ENCODE data around the gene KCNH1.

Gene KCNH1

DNA sequence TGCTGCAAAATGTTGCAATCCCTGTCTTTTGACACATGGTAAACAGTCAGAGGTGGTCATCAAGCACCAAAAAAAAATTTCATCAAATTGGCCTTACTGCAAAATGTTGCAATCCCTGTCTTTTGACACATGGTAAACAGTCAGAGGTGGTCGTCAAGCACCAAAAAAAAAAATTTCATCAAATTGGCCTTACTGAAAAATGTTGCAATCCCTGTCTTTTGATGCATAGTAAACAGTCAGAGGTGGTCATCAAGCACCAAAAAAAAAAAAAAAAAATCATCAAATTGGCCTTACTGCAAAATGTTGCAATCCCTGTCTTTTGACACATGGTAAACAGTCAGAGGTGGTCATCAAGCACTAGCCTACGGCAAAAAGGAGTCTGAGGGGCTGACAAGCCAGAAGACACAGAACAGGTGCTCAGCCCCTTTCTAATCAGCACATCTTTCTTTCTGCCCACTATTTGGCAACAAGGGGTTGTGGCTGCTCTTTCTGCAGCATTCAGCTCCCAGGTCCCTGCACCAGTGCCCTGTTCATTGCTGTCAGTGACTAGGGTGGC is 223.8 kb downstream of the KCNH1 start:
- Histone ChIP-seq H3K9me3 (ENCODE audit: control insufficient read depth in 2 of 2, low read length in 2 of 2) (no peaks in the 10 kb centered on the region), H3K4me3 (ENCODE audit: low read length in 2 of 2) (no peak overlapping the region), H3K27me3 (ENCODE audit: control insufficient read depth in 2 of 2, insufficient read depth in 2 of 2, low read length in 2 of 2) (no peaks in the 10 kb centered on the region), H3K4me1 (ENCODE audit: control insufficient read depth in 2 of 2, insufficient read depth in 2 of 2, low read length in 2 of 2) (no peaks in the 10 kb centered on the region), H3K27ac (ENCODE audit: low read depth in 2 of 2, low read length in 2 of 2) (no peak overlapping the region), H3K36me3 (ENCODE audit: control insufficient read depth in 2 of 2, insufficient read depth in 2 of 2, low read length in 2 of 2) (no peaks in the 10 kb centered on the region), H3K9ac (ENCODE audit: low read depth in 1 of 2, low read length in 2 of 2) (no peak overlapping the region)

- Histone ChIP-seq H3K9me3 (ENCODE audit: control insufficient read depth in 2 of 2, low read length in 2 of 2) (no peaks in the 10 kb centered on the region), H3K27ac (ENCODE audit: low read depth in 2 of 2, low read length in 2 of 2) (no peak overlapping the region)
Observed at GRCh38 chr1:210908791-210909190, 225.2 kb downstream of the KCNH1 start.

DNA sequence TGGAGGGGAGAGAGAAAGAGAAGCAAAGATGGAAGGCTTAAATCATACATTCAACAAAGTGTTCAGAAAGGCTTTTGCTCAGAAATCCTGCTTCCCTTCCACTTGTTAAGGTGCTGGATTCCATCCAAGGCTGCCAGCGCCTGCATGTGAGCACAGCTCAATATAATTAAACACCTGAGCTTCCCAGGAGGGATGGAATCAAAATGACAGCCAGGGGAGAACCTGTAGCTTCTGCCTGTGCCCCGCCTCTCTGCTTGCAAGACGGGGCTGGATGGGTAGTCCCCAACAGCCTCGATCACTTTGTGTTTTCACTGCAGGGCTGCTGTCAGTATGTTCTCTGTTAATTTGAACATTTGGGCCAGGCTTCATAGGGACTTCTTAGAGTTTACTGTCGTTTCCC is 225.7 kb downstream of the KCNH1 start:
- Histone ChIP-seq H3K36me3 (ENCODE audit: control insufficient read depth in 2 of 2, insufficient read depth in 2 of 2, low read length in 2 of 2) (no peaks in the 10 kb centered on the region), H3K27ac (ENCODE audit: low read depth in 2 of 2, low read length in 2 of 2) (no peak overlapping the region), H3K9ac (ENCODE audit: low read depth in 1 of 2, low read length in 2 of 2) (no peak overlapping the region), H3K4me3 (ENCODE audit: low read length in 2 of 2) (no peak overlapping the region), H3K9me3 (ENCODE audit: control insufficient read depth in 2 of 2, low read length in 2 of 2) (no peaks in the 10 kb centered on the region), H3K27me3 (ENCODE audit: control insufficient read depth in 2 of 2, insufficient read depth in 2 of 2, low read length in 2 of 2) (no peaks in the 10 kb centered on the region), H3K4me1 (ENCODE audit: control insufficient read depth in 2 of 2, insufficient read depth in 2 of 2, low read length in 2 of 2) (no peaks in the 10 kb centered on the region)

More at GRCh38 chr1:210908791-210909190, 225.2 kb downstream of the KCNH1 start:
- no peaks in the 10 kb centered on the region for H3K36me3 ChIP-seq (ENCODE audit: control insufficient read depth in 2 of 2, insufficient read depth in 2 of 2, low read length in 2 of 2)
- H3K9ac ChIP-seq (ENCODE audit: low read depth in 1 of 2, low read length in 2 of 2) = no peak overlapping the region
- H3K4me1 ChIP-seq (ENCODE audit: control insufficient read depth in 2 of 2, insufficient read depth in 2 of 2, low read length in 2 of 2) = no peaks in the 10 kb centered on the region
- no peaks in the 10 kb centered on the region for H3K27me3 ChIP-seq (ENCODE audit: control insufficient read depth in 2 of 2, insufficient read depth in 2 of 2, low read length in 2 of 2)
- H3K4me3 ChIP-seq (ENCODE audit: low read length in 2 of 2) = no peak overlapping the region

- Histone ChIP-seq H3K9ac (ENCODE audit: low read depth in 1 of 2, low read length in 2 of 2) (no peak overlapping the region), H3K9me3 (ENCODE audit: control insufficient read depth in 2 of 2, low read length in 2 of 2) (no peaks in the 10 kb centered on the region), H3K27me3 (ENCODE audit: control insufficient read depth in 2 of 2, insufficient read depth in 2 of 2, low read length in 2 of 2) (no peaks in the 10 kb centered on the region), H3K4me3 (ENCODE audit: low read length in 2 of 2) (no peak overlapping the region), H3K36me3 (ENCODE audit: control insufficient read depth in 2 of 2, insufficient read depth in 2 of 2, low read length in 2 of 2) (no peaks in the 10 kb centered on the region), H3K27ac (ENCODE audit: low read depth in 2 of 2, low read length in 2 of 2) (no peak overlapping the region), H3K4me1 (ENCODE audit: control insufficient read depth in 2 of 2, insufficient read depth in 2 of 2, low read length in 2 of 2) (no peaks in the 10 kb centered on the region)
Observed at GRCh38 chr1:210907251-210907805, 226.6 kb downstream of the KCNH1 start.

GRCh38 chr1:210905944-210906453 is 227.9 kb downstream of the KCNH1 start:
- Histone ChIP-seq H3K9me3 (ENCODE audit: control insufficient read depth in 2 of 2, low read length in 2 of 2) (no peaks in the 10 kb centered on the region), H3K4me3 (ENCODE audit: low read length in 2 of 2) (no peak overlapping the region), H3K27ac (ENCODE audit: low read depth in 2 of 2, low read length in 2 of 2) (no peak overlapping the region), H3K9ac (ENCODE audit: low read depth in 1 of 2, low read length in 2 of 2) (no peak overlapping the region), H3K4me1 (ENCODE audit: control insufficient read depth in 2 of 2, insufficient read depth in 2 of 2, low read length in 2 of 2) (no peaks in the 10 kb centered on the region), H3K27me3 (ENCODE audit: control insufficient read depth in 2 of 2, insufficient read depth in 2 of 2, low read length in 2 of 2) (no peaks in the 10 kb centered on the region), H3K36me3 (ENCODE audit: control insufficient read depth in 2 of 2, insufficient read depth in 2 of 2, low read length in 2 of 2) (no peaks in the 10 kb centered on the region)

DNA sequence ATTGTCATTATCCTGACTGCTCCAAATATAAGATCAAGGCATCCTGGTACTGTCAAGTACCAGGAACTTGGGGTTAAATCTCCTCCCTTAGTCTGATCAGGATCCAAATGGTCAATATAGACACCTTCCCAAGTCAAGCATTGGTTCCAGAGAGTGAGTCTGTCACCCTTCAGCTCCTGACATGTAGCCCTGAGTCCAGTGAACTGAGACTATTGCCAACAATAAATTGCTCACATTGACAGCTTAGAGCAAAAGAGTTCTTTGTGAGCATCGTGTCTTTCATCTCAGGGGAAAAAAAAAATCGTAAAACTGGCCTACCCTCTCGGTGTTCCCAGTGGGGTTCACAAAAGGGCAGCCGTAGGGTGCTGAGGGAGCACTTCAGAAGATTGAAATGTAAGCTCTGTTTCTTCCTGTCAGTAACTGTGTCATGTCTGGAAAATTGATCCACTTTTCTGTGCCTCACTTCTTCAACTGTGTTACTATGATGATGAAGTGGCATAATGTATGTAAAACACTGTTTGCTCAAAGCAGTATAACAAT is 228.5 kb downstream of the KCNH1 start:
- Histone ChIP-seq H3K4me3 (ENCODE audit: low read length in 2 of 2) (no peak overlapping the region), H3K36me3 (ENCODE audit: control insufficient read depth in 2 of 2, insufficient read depth in 2 of 2, low read length in 2 of 2) (no peaks in the 10 kb centered on the region), H3K9me3 (ENCODE audit: control insufficient read depth in 2 of 2, low read length in 2 of 2) (no peaks in the 10 kb centered on the region), H3K9ac (ENCODE audit: low read depth in 1 of 2, low read length in 2 of 2) (no peak overlapping the region), H3K27me3 (ENCODE audit: control insufficient read depth in 2 of 2, insufficient read depth in 2 of 2, low read length in 2 of 2) (no peaks in the 10 kb centered on the region), H3K4me1 (ENCODE audit: control insufficient read depth in 2 of 2, insufficient read depth in 2 of 2, low read length in 2 of 2) (no peaks in the 10 kb centered on the region), H3K27ac (ENCODE audit: low read depth in 2 of 2, low read length in 2 of 2) (no peak overlapping the region)

GRCh38 chr1:210901981-210902770 is 231.8 kb downstream of the KCNH1 start:
- H3K27me3 ChIP-seq (ENCODE audit: control insufficient read depth in 2 of 2, insufficient read depth in 2 of 2, low read length in 2 of 2) = no peaks in the 10 kb centered on the region
- H3K27ac ChIP-seq (ENCODE audit: low read depth in 2 of 2, low read length in 2 of 2) = no peak overlapping the region
- H3K36me3 ChIP-seq (ENCODE audit: control insufficient read depth in 2 of 2, insufficient read depth in 2 of 2, low read length in 2 of 2) = no peaks in the 10 kb centered on the region
- no peak overlapping the region for H3K9ac ChIP-seq (ENCODE audit: low read depth in 1 of 2, low read length in 2 of 2)
- no peaks in the 10 kb centered on the region for H3K9me3 ChIP-seq (ENCODE audit: control insufficient read depth in 2 of 2, low read length in 2 of 2)
- no peak overlapping the region for H3K4me3 ChIP-seq (ENCODE audit: low read length in 2 of 2)
- no peaks in the 10 kb centered on the region for H3K4me1 ChIP-seq (ENCODE audit: control insufficient read depth in 2 of 2, insufficient read depth in 2 of 2, low read length in 2 of 2)

DNA sequence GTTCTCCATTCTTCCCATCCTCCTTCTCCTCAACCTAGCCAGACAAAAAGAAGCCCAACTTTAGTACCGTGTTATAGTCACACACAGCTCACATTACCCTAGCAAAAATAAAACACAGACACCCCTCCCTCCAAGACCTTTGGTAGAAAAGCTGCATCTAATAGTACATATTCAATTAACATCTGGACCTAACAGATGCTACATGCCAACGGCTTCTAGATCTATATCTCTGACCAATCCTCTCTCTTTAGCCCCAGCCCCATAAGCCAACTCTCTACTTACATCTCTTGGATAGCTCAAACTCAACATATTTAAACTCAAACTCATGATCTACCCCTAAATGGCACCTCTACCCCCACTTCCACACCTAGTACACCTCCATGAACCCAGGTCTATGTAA is 233.1 kb downstream of the KCNH1 start:
- Histone ChIP-seq H3K27me3 (ENCODE audit: control insufficient read depth in 2 of 2, insufficient read depth in 2 of 2, low read length in 2 of 2) (no peaks in the 10 kb centered on the region), H3K27ac (ENCODE audit: low read depth in 2 of 2, low read length in 2 of 2) (no peak overlapping the region)

DNA sequence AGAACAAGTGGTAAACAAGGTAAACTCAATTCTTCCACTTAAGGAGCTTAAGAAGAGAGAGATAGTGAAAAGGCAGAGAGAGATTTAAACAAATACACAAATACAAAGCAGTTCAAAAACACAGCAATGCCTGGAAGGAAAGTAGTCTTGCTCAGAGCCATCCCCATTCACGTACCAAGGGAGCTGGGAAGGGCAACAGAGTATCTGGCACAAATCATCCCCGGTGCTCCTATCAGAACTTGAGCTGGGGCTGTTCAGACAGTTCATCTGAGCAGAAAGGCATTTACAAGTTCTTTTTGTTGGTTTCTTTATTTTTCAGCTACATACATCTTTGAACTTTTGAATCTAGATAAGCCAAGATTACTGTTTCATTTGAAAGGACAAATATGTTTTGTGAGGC is 233.9 kb downstream of the KCNH1 start:
- H3K9me3 ChIP-seq (ENCODE audit: control insufficient read depth in 2 of 2, low read length in 2 of 2) = no peaks in the 10 kb centered on the region
- no peaks in the 10 kb centered on the region for H3K27me3 ChIP-seq (ENCODE audit: control insufficient read depth in 2 of 2, insufficient read depth in 2 of 2, low read length in 2 of 2)
- H3K4me1 ChIP-seq (ENCODE audit: control insufficient read depth in 2 of 2, insufficient read depth in 2 of 2, low read length in 2 of 2) = no peaks in the 10 kb centered on the region
- no peak overlapping the region for H3K27ac ChIP-seq (ENCODE audit: low read depth in 2 of 2, low read length in 2 of 2)
- H3K36me3 ChIP-seq (ENCODE audit: control insufficient read depth in 2 of 2, insufficient read depth in 2 of 2, low read length in 2 of 2) = no peaks in the 10 kb centered on the region
- H3K4me3 ChIP-seq (ENCODE audit: low read length in 2 of 2) = no peak overlapping the region
- H3K9ac ChIP-seq (ENCODE audit: low read depth in 1 of 2, low read length in 2 of 2) = no peak overlapping the region

More for the DNA sequence above, 233.1 kb downstream of the KCNH1 start:
- Histone ChIP-seq H3K4me1 (ENCODE audit: control insufficient read depth in 2 of 2, insufficient read depth in 2 of 2, low read length in 2 of 2) (no peaks in the 10 kb centered on the region), H3K4me3 (ENCODE audit: low read length in 2 of 2) (no peak overlapping the region), H3K36me3 (ENCODE audit: control insufficient read depth in 2 of 2, insufficient read depth in 2 of 2, low read length in 2 of 2) (no peaks in the 10 kb centered on the region), H3K9ac (ENCODE audit: low read depth in 1 of 2, low read length in 2 of 2) (no peak overlapping the region), H3K9me3 (ENCODE audit: control insufficient read depth in 2 of 2, low read length in 2 of 2) (no peaks in the 10 kb centered on the region)

GRCh38 chr1:210899676-210900075 is 234.3 kb downstream of the KCNH1 start:
- Histone ChIP-seq H3K36me3 (ENCODE audit: control insufficient read depth in 2 of 2, insufficient read depth in 2 of 2, low read length in 2 of 2) (no peaks in the 10 kb centered on the region), H3K27ac (ENCODE audit: low read depth in 2 of 2, low read length in 2 of 2) (no peak overlapping the region), H3K4me1 (ENCODE audit: control insufficient read depth in 2 of 2, insufficient read depth in 2 of 2, low read length in 2 of 2) (no peaks in the 10 kb centered on the region)

More at GRCh38 chr1:210899676-210900075, 234.3 kb downstream of the KCNH1 start:
- H3K4me3 ChIP-seq (ENCODE audit: low read length in 2 of 2) = no peak overlapping the region
- H3K9me3 ChIP-seq (ENCODE audit: control insufficient read depth in 2 of 2, low read length in 2 of 2) = no peaks in the 10 kb centered on the region
- H3K9ac ChIP-seq (ENCODE audit: low read depth in 1 of 2, low read length in 2 of 2) = no peak overlapping the region
- H3K27me3 ChIP-seq (ENCODE audit: control insufficient read depth in 2 of 2, insufficient read depth in 2 of 2, low read length in 2 of 2) = no peaks in the 10 kb centered on the region

Data from mucosa of rectum (tissue), 2 donors.